Measurements from ENCODE around the gene FAM228B. TPM values are rescaled to one million over a fixed set of nuclear protein-coding genes. Genes with fewer than 3 reads are reported as not detected.

Gene FAM228B
- total and polyA plus RNA-seq, 9 of the 15 experiments (the other 6 are each of a cell fraction or from before 2014, with no cell fraction given), result 1.1 to 3.7 (median 2.6) TPM

DNA sequence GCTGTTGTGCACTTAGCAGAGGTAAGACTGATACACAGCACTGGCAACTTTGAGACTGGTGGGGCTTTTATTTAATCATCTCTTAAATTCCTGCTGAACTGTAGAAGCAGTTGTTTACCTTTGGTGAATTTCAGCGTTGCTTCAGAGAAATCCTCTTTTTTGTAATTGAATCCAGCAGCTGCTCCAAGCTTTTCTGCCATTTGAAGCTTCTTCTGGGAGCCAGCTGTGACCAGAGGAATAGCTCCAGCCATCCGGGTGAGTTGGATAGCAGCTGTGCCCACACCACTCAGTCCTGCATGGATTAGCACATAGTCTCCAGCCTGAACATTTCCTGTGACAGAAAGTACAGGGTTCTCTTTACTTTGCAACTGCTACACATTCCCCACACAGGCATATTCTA, 42.6 kb upstream of the FAM228B start (continued):
- TF ChIP-seq, protein P1, sequence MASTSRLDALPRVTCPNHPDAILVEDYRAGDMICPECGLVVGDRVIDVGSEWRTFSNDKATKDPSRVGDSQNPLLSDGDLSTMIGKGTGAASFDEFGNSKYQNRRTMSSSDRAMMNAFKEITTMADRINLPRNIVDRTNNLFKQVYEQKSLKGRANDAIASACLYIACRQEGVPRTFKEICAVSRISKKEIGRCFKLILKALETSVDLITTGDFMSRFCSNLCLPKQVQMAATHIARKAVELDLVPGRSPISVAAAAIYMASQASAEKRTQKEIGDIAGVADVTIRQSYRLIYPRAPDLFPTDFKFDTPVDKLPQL (IDR thresholded peaks at IDR 0.05; ENCODE audit: extremely low read depth, insufficient read length), result no peak
- TF ChIP-seq, protein P2, sequence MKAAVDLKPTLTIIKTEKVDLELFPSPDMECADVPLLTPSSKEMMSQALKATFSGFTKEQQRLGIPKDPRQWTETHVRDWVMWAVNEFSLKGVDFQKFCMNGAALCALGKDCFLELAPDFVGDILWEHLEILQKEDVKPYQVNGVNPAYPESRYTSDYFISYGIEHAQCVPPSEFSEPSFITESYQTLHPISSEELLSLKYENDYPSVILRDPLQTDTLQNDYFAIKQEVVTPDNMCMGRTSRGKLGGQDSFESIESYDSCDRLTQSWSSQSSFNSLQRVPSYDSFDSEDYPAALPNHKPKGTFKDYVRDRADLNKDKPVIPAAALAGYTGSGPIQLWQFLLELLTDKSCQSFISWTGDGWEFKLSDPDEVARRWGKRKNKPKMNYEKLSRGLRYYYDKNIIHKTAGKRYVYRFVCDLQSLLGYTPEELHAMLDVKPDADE (conservative IDR thresholded peaks at IDR 0.05; ENCODE audit: control insufficient read depth, low read depth, low read length), result no peak
- TF ChIP-seq RBM39 (optimal IDR thresholded peaks at IDR 0.05; ENCODE audit: low read depth, low read length) (no peak), POLR2H (tag; IDR thresholded peaks at IDR 0.05; ENCODE audit: low read depth) (no peak), ZNF347 (CRISPR knock-in tag; IDR thresholded peaks at IDR 0.05; ENCODE audit: low read depth) (no peak), ZNF778 (CRISPR knock-in tag; IDR thresholded peaks at IDR 0.05) (no peak), ZNF134 (CRISPR knock-in tag; conservative IDR thresholded peaks at IDR 0.05) (no peak), HDAC6 (IDR thresholded peaks at IDR 0.05; ENCODE audit: low read depth, low read length) (no peak), NFIC (IDR thresholded peaks at IDR 0.05) (no peak)
- TF ChIP-seq, protein P3, sequence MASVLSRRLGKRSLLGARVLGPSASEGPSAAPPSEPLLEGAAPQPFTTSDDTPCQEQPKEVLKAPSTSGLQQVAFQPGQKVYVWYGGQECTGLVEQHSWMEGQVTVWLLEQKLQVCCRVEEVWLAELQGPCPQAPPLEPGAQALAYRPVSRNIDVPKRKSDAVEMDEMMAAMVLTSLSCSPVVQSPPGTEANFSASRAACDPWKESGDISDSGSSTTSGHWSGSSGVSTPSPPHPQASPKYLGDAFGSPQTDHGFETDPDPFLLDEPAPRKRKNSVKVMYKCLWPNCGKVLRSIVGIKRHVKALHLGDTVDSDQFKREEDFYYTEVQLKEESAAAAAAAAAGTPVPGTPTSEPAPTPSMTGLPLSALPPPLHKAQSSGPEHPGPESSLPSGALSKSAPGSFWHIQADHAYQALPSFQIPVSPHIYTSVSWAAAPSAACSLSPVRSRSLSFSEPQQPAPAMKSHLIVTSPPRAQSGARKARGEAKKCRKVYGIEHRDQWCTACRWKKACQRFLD (CRISPR knock-in tag; IDR thresholded peaks at IDR 0.05), result no peak
- TF ChIP-seq, protein P4, sequence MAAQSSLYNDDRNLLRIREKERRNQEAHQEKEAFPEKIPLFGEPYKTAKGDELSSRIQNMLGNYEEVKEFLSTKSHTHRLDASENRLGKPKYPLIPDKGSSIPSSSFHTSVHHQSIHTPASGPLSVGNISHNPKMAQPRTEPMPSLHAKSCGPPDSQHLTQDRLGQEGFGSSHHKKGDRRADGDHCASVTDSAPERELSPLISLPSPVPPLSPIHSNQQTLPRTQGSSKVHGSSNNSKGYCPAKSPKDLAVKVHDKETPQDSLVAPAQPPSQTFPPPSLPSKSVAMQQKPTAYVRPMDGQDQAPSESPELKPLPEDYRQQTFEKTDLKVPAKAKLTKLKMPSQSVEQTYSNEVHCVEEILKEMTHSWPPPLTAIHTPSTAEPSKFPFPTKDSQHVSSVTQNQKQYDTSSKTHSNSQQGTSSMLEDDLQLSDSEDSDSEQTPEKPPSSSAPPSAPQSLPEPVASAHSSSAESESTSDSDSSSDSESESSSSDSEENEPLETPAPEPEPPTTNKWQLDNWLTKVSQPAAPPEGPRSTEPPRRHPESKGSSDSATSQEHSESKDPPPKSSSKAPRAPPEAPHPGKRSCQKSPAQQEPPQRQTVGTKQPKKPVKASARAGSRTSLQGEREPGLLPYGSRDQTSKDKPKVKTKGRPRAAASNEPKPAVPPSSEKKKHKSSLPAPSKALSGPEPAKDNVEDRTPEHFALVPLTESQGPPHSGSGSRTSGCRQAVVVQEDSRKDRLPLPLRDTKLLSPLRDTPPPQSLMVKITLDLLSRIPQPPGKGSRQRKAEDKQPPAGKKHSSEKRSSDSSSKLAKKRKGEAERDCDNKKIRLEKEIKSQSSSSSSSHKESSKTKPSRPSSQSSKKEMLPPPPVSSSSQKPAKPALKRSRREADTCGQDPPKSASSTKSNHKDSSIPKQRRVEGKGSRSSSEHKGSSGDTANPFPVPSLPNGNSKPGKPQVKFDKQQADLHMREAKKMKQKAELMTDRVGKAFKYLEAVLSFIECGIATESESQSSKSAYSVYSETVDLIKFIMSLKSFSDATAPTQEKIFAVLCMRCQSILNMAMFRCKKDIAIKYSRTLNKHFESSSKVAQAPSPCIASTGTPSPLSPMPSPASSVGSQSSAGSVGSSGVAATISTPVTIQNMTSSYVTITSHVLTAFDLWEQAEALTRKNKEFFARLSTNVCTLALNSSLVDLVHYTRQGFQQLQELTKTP (IDR thresholded peaks at IDR 0.05; ENCODE audit: low read depth in 1 of 2, partially characterized antibody in 2 of 2), result no peak
